Renal pelvis (tissue), 12 donors: ENCODE measurements around the gene PTPRN2. TPM values are rescaled to one million over a fixed set of nuclear protein-coding genes. Genes with fewer than 3 reads are reported as not detected.
"Not testable (repeated sequence)": the region's sequence is repeated elsewhere in the genome, so short reads cannot be mapped to it uniquely, and the experiment has no call there.

Experiments used
- DNase-seq: peaks from one replicate; pipeline ENCODE4 v3.0.0-alpha.2; 2013
- long read RNA-seq, 16 experiments: transcript quantifications; one replicate each; lab custom pipeline, GENCODE V29; 2026
- polyA plus RNA-seq, 3 donors: library from polyadenylated mRNA; unstranded; fragments of 120-200 nt; gene quantifications; one replicate each; pipeline ENCODE4 v1.2.1, GENCODE V29; 2013; ENCODE audit not compliant: insufficient read length in 3 of 3

The PTPRN2 gene
- 1 to 10 TPM; 6.6 to 7.5 (median 7.4) TPM for polyA plus RNA-seq
- long read RNA-seq, donor 1, partial matches to known transcripts = 17 of 17 reads
- long read RNA-seq, donor 1, other reads (novel, unspliced or antisense) = 0 of 17 reads
- long read RNA-seq, donor 2, partial matches to known transcripts = 20 of 20 reads
- long read RNA-seq, donor 2, other reads (novel, unspliced or antisense) = 0 of 20 reads
- long read RNA-seq, donor 3, partial matches to known transcripts = 19 of 19 reads
- long read RNA-seq, donor 3, other reads (novel, unspliced or antisense) = 0 of 19 reads
- long read RNA-seq, donor 4, partial matches to known transcripts = 19 of 19 reads
- long read RNA-seq, donor 4, other reads (novel, unspliced or antisense) = 0 of 19 reads
- long read RNA-seq, donor 5, partial matches to known transcripts = 11 of 11 reads
- long read RNA-seq, donor 5, other reads (novel, unspliced or antisense) = 0 of 11 reads
- long read RNA-seq, donor 6, partial matches to known transcripts = 12 of 12 reads
- long read RNA-seq, donor 6, other reads (novel, unspliced or antisense) = 0 of 12 reads
- long read RNA-seq, donor 7, partial matches to known transcripts = 24 of 24 reads
- long read RNA-seq, donor 7, other reads (novel, unspliced or antisense) = 0 of 24 reads
- long read RNA-seq, donor 8, partial matches to known transcripts = 5 of 5 reads
- long read RNA-seq, donor 8, other reads (novel, unspliced or antisense) = 0 of 5 reads
- long read RNA-seq, donor 9, partial matches to known transcripts = 38 of 38 reads
- long read RNA-seq, donor 9, other reads (novel, unspliced or antisense) = 0 of 38 reads
- long read RNA-seq, donor 10, partial matches to known transcripts = 18 of 18 reads
- long read RNA-seq, donor 10, other reads (novel, unspliced or antisense) = 0 of 18 reads
- long read RNA-seq, donor 11, partial matches to known transcripts = 19 of 19 reads
- long read RNA-seq, donor 11, other reads (novel, unspliced or antisense) = 0 of 19 reads
- long read RNA-seq, donor 12, partial matches to known transcripts = 11 of 11 reads
- long read RNA-seq, donor 12, other reads (novel, unspliced or antisense) = 0 of 11 reads
- long read RNA-seq, donor 13, partial matches to known transcripts = 9 of 9 reads
- long read RNA-seq, donor 13, other reads (novel, unspliced or antisense) = 0 of 9 reads
- long read RNA-seq, donor 14, partial matches to known transcripts = 25 of 25 reads
- long read RNA-seq, donor 14, other reads (novel, unspliced or antisense) = 0 of 25 reads
- long read RNA-seq, donor 15, partial matches to known transcripts = 24 of 24 reads
- long read RNA-seq, donor 15, other reads (novel, unspliced or antisense) = 0 of 24 reads
- long read RNA-seq, donor 16, partial matches to known transcripts = 17 of 17 reads
- long read RNA-seq, donor 16, other reads (novel, unspliced or antisense) = 0 of 17 reads

DNA sequence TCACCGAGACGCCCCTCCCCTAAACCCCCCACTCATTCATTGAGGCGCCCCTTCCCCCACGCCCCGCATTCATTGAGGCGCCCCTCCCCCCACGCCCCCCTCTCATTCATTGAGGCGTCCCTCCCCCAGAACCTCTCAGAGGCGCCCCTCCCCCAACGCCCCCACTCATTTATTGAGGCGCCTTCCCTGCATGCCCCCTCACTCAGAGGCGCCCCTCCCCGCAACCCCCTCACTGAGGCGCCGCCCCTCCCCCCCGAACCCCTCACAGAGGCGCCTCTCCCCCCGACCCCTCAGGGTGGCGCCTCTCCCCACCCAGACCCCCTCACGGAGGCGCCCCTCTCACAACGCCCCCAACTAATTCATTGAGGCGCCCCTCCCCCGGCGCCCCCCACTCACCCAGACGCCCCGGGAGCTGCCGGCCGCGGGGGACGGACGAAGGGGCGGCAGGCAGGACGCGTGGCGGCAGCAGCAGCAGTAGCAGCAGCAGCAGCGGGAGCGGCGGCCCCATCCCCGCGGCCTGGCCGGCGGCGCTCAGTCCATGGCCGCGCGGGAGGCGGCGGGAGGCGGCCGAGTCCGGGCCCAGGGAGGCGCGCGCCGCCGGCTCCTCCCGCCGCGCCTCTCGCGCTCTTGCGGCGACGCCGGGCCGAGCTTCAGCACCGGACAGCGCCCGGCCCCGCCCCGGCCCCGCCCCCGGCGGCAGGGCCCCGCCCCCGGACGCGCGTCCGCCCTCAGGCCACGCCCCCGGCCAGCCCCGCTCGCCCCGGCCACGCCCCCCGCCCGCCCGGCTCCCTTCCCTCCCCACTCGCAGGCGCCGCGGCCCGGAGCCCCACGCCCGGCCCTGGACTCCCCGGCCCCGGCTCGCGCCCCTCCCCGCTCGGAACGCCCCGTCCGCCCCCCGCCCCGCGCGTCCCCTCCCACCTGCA is at the start of gene PTPRN2:
Gene PTPRN2, minus strand, starts transcription at position 662 of the 923 bp plus-strand sequence.
- peak; percentile 60 for DNase-seq

- DNase-seq = no peak
Observed at GRCh38 chr7:158633055-158633956, 45.7 kb upstream of the PTPRN2 start.

DNA sequence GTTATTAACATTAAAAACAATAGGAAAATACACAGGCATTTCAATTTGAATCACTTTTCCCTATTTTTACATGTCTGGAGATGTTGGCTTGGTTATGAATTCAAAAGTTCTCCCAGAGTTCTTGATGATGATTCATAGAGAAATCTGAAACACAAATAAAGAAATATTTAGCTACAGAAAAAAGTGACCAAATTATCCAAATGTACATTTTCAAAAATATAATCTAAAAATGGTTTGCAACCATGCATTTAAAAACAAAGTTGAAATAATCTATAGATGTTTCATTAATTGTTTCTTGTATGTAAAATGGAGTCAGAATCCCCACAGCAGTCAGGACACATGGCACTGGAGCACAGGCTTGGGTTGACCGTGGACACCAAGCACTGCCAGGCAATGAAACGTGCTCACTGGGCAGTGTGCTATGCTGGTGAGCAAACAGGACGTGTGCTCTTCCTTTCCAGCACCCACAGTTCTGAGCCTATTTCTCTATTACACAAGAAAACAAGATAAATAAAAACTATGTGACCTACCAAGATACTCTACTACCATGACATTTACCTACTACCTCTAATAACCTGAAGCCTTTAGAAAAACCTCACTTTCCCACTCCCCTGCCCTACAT is 44.1 kb upstream of the PTPRN2 start:
- no peak for DNase-seq

DNA sequence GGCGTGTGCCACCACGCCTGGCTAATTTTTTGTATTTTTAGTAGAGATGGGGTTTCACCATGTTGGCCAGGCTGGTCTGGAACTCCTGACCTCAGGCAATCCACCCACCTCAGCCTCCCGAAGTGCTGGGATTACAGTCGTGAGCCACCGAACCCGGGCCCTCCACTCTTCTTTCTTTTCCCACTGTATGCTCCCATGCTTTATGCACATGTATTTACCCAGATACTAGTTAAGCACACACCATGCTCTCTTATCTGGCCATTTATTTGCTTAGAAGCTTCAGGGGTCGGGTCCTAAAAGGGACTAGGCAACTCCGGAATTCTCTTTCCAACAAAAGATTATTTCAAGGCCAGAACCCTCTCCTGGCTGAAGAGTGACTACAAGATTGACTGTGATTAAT is 38.7 kb upstream of the PTPRN2 start:
- DNase-seq = not testable (repeated sequence)

DNA sequence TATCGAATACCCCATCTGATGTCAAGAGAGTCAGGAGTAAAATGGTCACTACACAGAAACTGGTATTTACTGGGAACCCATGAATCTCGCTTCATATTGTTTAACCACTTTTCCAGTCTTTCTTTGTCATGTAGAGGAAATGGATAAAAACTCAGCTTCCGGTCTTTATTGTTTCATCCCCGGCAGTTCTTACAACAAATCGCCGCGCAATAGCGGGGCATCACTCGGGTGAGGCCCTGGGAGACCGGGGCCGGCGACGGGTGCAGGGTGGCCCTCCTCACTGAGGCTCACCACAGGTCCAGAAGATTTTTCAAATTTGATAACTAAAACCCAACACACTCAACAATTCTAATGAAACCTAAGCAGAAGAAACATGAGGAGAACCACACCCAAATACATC is 35.6 kb upstream of the PTPRN2 start:
- no peak for DNase-seq

DNA sequence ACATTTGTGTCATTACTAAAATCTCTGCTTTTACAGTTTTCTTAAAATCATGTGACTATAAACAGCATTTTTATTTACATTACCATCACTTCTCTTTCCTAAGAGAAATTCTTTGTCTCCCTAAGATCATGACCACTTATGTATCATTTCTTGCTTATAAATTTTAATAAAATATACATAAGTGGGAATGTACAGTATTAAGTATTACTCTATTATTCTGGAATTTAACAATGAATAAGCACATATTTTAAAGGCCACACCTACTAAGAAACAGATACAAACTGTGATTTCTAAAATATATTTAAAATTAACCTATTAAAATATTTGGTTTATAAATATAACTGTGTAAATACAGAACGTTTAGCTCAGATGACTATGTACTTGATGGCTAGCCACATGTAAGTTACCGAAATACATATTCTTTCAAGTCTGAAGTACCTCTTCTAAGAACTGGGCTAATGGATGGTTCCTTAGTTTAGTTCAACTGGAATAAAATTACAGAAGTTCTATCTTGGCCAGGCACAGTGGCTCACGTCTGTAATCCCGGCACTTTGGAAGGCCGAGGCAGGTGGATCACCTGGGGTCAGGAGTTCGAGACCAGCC is 33.3 kb upstream of the PTPRN2 start:
- DNase-seq = no peak

DNA sequence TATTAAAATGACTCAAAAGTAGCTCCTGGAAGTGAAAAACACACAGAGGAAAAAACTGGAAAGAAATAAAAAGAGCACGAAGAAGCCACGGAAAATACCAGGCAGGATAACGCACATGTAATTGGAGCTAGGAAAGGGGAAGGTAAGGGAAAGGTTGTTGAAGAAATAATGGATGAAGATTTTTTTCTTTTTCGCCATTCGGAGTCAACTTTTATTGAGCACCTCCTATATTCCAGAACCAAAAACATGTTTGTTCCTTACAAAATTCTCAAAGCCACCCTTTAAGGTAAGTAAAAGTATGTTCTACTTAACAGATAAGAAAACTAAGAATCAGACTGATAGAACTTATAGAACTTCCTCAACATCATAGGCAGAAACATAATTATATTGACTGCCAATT is 32.8 kb upstream of the PTPRN2 start:
- DNase-seq = no peak

- no peak for DNase-seq
Observed at GRCh38 chr7:158618745-158619140, 31.1 kb upstream of the PTPRN2 start.

DNA sequence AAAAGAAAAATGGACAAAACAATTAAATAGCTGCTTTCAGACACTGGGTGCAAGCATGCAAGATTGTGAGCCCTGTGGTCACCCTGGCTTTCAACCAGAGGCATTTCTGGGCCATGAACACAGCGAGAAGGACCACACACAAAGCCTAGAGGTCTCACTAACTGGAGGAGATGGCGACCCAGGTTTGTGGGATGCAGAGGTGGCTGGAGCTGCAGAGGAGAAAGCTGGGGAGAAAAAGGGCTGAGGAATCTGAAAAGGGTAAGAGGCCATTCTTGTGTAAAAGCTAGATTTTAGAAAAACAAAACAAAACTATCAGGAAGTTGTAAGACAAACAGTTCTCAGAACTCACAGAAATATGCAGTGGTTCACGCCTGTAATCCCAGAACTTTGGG is 30.1 kb upstream of the PTPRN2 start:
- DNase-seq = no peak

- peak; percentile 84 for DNase-seq
Observed at GRCh38 chr7:158616050-158616449, 28.4 kb upstream of the PTPRN2 start.

DNA sequence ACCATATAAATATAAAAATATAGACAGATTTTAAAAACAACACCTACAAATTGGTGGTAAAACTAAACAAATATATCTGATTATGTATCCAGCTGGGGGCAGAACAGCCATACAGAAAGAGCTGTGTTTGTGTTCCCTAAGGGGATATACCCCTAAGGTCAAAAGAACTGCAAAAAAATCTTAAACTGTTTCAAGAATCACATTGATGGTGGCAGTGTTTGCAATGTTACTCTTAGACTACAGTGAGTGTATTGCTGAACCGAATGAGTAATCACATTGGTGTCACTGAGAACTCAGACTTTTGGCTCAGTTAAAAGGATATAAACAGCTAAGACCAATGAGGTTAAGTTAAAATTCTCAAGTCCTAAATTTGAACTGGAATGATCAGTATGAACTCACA is 27.1 kb upstream of the PTPRN2 start:
- DNase-seq = no peak

GRCh38 chr7:158613481-158613880 is 25.9 kb upstream of the PTPRN2 start:
- DNase-seq = no peak

- no peak for DNase-seq
Observed at GRCh38 chr7:158612546-158612945, 24.9 kb upstream of the PTPRN2 start.

DNA sequence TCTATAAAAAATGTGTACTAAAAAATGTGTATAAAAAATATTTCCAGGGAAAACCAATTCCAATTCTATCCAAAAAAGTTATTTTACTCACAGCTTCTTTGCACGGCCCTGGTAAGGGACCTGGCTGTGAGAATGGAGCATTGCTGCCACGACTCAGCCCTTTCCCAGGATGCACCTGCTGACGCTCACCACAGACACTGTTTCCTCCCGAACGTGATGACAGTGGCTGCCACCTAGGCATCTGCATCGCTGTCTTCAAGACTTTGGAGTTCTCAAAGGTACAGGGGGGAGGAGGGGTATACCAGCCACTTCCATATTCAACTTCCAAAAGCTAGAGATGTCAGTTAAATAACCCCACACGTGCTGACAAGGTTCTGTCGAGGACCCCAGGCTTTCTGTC is 23.9 kb upstream of the PTPRN2 start:
- no peak for DNase-seq

GRCh38 chr7:158609313-158609974 is 21.8 kb upstream of the PTPRN2 start:
- DNase-seq = no peak

DNA sequence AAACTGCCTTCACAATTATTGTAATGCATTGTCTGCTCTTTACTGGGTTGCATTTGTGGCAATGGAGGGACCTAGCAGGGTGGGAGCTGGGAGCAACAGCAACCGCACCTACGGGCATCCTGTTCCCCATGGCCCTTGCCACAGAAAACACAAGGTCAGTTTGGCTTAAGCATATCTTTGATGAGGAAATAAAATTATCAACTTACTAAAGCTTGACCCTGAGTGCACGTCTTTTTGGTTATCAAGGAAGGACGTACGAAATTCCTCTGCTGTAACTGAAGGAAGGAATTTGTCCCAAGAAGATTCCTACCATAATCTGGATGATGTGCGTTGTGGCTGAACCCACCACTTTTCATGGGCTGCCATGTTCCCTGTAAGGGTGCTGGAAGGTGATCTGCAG is 19.9 kb upstream of the PTPRN2 start:
- DNase-seq = no peak

- DNase-seq = no peak
Observed at GRCh38 chr7:158606671-158607424, 19.2 kb upstream of the PTPRN2 start.
